ENCODE results near the gene DPEP3. TPM values are rescaled to one million over a fixed set of nuclear protein-coding genes. Genes with fewer than 3 reads are reported as not detected.

Gene DPEP3
- total and polyA plus RNA-seq, 12 donors = 0.01 to 0.34 TPM; not detected in 10

GRCh38 chr16:67967183-67967957, 12.9 kb downstream of the DPEP3 start:
- intact Hi-C loops (cut with DNase I) = loop anchor here in 1 of 10 donors (2.0 kb wide), 1 partner anchor 31 kb away; the partner anchor contains the start of gene PSMB10

DNA sequence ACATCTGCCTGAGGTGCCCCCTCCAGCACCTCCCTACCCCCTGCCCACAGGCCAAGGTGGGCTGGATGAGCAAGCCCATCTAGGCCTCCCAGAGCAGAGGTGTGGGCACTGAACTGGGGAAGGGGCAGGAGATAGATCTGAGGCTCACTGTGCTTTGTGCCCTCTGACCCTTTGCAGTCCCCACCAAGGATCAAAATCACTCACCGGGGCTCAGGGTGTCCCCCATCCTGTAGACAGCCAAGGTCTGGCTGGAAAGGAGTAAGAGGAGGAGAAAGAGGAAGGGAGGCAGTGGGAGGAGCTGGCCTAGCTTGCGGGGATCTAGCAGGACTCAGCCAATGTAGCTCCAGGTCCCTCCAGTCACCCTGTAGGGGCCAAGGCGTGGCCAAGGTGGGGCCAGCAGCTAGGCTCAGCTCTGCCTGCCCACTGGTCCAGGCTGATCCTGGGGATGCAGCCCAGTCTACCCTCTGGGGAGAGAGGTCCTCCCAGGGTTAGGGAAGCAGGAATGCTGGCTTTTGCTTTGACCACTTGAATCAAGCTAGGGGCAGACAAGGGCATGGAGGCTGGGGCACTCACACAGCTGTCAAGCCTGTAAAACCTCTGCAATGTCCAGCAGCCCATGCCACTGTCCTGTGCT, 13.6 kb downstream of the DPEP3 start:
- WGBS, 2 donors = 30 to 34% methylated on average over 3 of the region's 3 CpGs
- DNase-seq (peak; percentile 37 to 53), ATAC-seq (peak in 5 of 8 donors; percentile 11 to 32 (median 11))
- H3K9me3 ChIP-seq = no peaks in the 10 kb centered on the region
- peaks cover 0 to 33% (median 11%) of the 10 kb centered on the region in 9 donors for H3K36me3 ChIP-seq
- peak overlapping the region; percentile 63 to 100 (median 94) for H3K4me3 ChIP-seq
- peaks cover 50 to 71% (median 58%) of the 10 kb centered on the region in 9 donors for H3K4me1 ChIP-seq
- intact Hi-C loops (cut with DNase I) = loop anchor here in 1 of 10 donors (2.0 kb wide), 1 partner anchor 30 kb away; the partner anchor contains the start of gene PSMB10
- peak overlapping the region; percentile 48 to 100 (median 100) for H3K27ac ChIP-seq
- TF ChIP-seq, protein P1, sequence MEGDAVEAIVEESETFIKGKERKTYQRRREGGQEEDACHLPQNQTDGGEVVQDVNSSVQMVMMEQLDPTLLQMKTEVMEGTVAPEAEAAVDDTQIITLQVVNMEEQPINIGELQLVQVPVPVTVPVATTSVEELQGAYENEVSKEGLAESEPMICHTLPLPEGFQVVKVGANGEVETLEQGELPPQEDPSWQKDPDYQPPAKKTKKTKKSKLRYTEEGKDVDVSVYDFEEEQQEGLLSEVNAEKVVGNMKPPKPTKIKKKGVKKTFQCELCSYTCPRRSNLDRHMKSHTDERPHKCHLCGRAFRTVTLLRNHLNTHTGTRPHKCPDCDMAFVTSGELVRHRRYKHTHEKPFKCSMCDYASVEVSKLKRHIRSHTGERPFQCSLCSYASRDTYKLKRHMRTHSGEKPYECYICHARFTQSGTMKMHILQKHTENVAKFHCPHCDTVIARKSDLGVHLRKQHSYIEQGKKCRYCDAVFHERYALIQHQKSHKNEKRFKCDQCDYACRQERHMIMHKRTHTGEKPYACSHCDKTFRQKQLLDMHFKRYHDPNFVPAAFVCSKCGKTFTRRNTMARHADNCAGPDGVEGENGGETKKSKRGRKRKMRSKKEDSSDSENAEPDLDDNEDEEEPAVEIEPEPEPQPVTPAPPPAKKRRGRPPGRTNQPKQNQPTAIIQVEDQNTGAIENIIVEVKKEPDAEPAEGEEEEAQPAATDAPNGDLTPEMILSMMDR (IDR thresholded peaks at IDR 0.05) = no peak
- H3K27me3 ChIP-seq = no peaks in the 10 kb centered on the region

More at GRCh38 chr16:67967183-67967957, 12.9 kb downstream of the DPEP3 start:
- Histone ChIP-seq H3K36me3 (peaks cover 0 to 26% (median 4%) of the 10 kb centered on the region in 9 donors), H3K9me3 (no peaks in the 10 kb centered on the region), H3K27me3 (no peaks in the 10 kb centered on the region), H3K4me3 (peak overlapping the region; percentile 63 to 100 (median 94)), H3K4me1 (peaks cover 43 to 64% (median 50%) of the 10 kb centered on the region in 9 donors), H3K27ac (peak overlapping the region; percentile 94 to 100 (median 100))
- DNase-seq (peak in 1 of 2 donors; percentile 24), ATAC-seq (no peak)
- WGBS, 2 donors = 3 to 4% methylated on average over 18 of the region's 18 CpGs
- TF ChIP-seq, protein P1 (IDR thresholded peaks at IDR 0.05) = no peak

- Histone ChIP-seq H3K4me1 (peaks cover 57 to 79% (median 65%) of the 10 kb centered on the region in 9 donors), H3K4me3 (peak overlapping the region in 9 of 10 donors; percentile 63 to 100 (median 95)), H3K36me3 (peaks cover 0 to 40% (median 19%) of the 10 kb centered on the region in 9 donors), H3K9me3 (no peaks in the 10 kb centered on the region), H3K27ac (peak overlapping the region; percentile 48 to 100 (median 100)), H3K27me3 (no peaks in the 10 kb centered on the region)
- 36% methylated on average over 11 of the region's 11 CpGs for WGBS, 2 donors
- DNase-seq (no peak), ATAC-seq (peak in 2 of 8 donors; percentile 7 to 13)
- TF ChIP-seq, protein P1 (IDR thresholded peaks at IDR 0.05) = no peak
- intact Hi-C loops (cut with DNase I) = loop anchor here in 1 of 10 donors (2.0 kb wide), 1 partner anchor 29 kb away; the partner anchor contains the start of gene PSMB10
Measured at GRCh38 chr16:67965668-67966548, 14.4 kb downstream of the DPEP3 start.
